H1 (cell line): ENCODE measurements around the gene SESN3. TPM values are rescaled to one million over a fixed set of nuclear protein-coding genes. Genes with fewer than 3 reads are reported as not detected.

Experiments used
- CTCF ChIA-PET: fragments of 300-600 bp; sonication (Branson Sonifier 250); formaldehyde crosslinking; loops from one replicate; lab custom pipeline; 2021; ENCODE audit not compliant: partially characterized antibody; lab: Charles Lee
- POLR2A ChIA-PET: fragments of 300-600 bp; sonication (Branson Sonifier 250); formaldehyde crosslinking; loops from one replicate; lab custom pipeline; 2021; ENCODE audit warnings: inconsistent platforms; ENCODE audit not compliant: partially characterized antibody; lab: Charles Lee
- DNase-seq, 2 experiments: peaks; one replicate each; pipeline versions ENCODE4 v3.0.0 to v3.0.0-alpha.2; 2010 to 2022; ENCODE audit warnings: low spot score in 2 of 2, low read depth in 1 of 2, mixed read lengths in 1 of 2
- FAIRE-seq: peaks from 2 replicates; lab custom pipeline; 2011; peaks lifted over from hg19 to GRCh38; lab: Jason Lieb, UNC
- H2AFZ ChIP-seq: 2 replicates; pipeline ENCODE4 v1.8.1; 2012; ENCODE audit warnings: low read length, inconsistent platforms
- H2AK5ac ChIP-seq: 2 replicates; pipeline ENCODE4 v1.6.1; 2013; ENCODE audit warnings: low read depth, low read length
- H2BK120ac ChIP-seq: replicated peaks from 2 replicates; pipeline ENCODE3; 2013; ENCODE audit warnings: low read depth, low read length, inconsistent platforms
- H2BK12ac ChIP-seq: 2 replicates; pipeline ENCODE4 v1.6.1; 2013; ENCODE audit warnings: low read depth, low read length
- H2BK15ac ChIP-seq: 2 replicates; pipeline ENCODE4 v1.6.1; 2013; ENCODE audit warnings: low read length
- H2BK20ac ChIP-seq: 2 replicates; pipeline ENCODE4 v1.6.1; 2013; ENCODE audit warnings: low read length
- H2BK5ac ChIP-seq: 2 replicates; pipeline ENCODE4 v1.6.1; 2013; ENCODE audit warnings: low read depth, low read length
- H3K14ac ChIP-seq: 2 replicates; pipeline ENCODE4 v1.6.1; 2013; ENCODE audit warnings: inconsistent platforms; ENCODE audit not compliant: insufficient read length
- H3K18ac ChIP-seq: 2 replicates; pipeline ENCODE4 v1.6.1; 2013; ENCODE audit warnings: low read length; ENCODE audit errors: extremely low read depth
- H3K23ac ChIP-seq: 2 replicates; pipeline ENCODE4 v1.6.1; 2013; ENCODE audit warnings: inconsistent platforms; ENCODE audit not compliant: insufficient read length
- H3K23me2 ChIP-seq: 2 replicates; pipeline ENCODE4 v1.6.1; 2013; ENCODE audit warnings: low read depth, low read length
- H3K27ac ChIP-seq: 2 replicates; pipeline ENCODE4 v1.6.1; 2011; ENCODE audit warnings: low read depth, low read length, inconsistent platforms
- H3K27me3 ChIP-seq, 4 experiments: replicated peaks in 1 of 4; 1 replicate in 1 of 4; 2 replicates in 3 of 4; pipeline versions ENCODE4 v1.6.1 to v1.8.1; 2011 to 2013; ENCODE audit warnings: low read length in 3 of 4, mild to moderate bottlenecking in 3 of 4, inconsistent platforms in 2 of 4, mixed read lengths in 2 of 4, moderate library complexity in 1 of 4; ENCODE audit not compliant: control insufficient read depth in 3 of 4, insufficient read depth in 3 of 4; ENCODE audit errors: extremely low read depth in 1 of 4
- H3K36me3 ChIP-seq, 4 experiments: 2 replicates each; pipeline versions ENCODE4 v1.6.1 to v1.8.1; 2011 to 2013; ENCODE audit warnings: mild to moderate bottlenecking in 4 of 4, low read length in 3 of 4, moderate library complexity in 2 of 4, control low read depth in 1 of 4, inconsistent platforms in 1 of 4; ENCODE audit not compliant: insufficient read depth in 4 of 4, control insufficient read depth in 2 of 4
- H3K4ac ChIP-seq: replicated peaks from 2 replicates; pipeline ENCODE3; 2013; ENCODE audit warnings: low read length, low read depth, mixed read lengths, inconsistent platforms; ENCODE audit not compliant: insufficient read length
- H3K4me1 ChIP-seq, 4 experiments: replicated peaks in 1 of 4; 1 replicate in 1 of 4; 2 replicates in 3 of 4; pipeline versions ENCODE4 v1.6.1 to v1.8.1; 2011 to 2013; ENCODE audit warnings: low read length in 3 of 4, inconsistent platforms in 2 of 4, mixed read lengths in 1 of 4; ENCODE audit not compliant: insufficient read depth in 4 of 4, control insufficient read depth in 3 of 4
- H3K4me2 ChIP-seq, 2 experiments: 2 replicates each; pipeline versions ENCODE4 v1.6.1 to v1.8.1; 2011 to 2013; ENCODE audit warnings: low read depth in 2 of 2, low read length in 2 of 2, control low read depth in 1 of 2, inconsistent platforms in 1 of 2, mild to moderate bottlenecking in 1 of 2; ENCODE audit not compliant: insufficient read depth in 1 of 2
- H3K4me3 ChIP-seq, 4 experiments: fragments of 200-600, 300-600 bp in 1 of 4; sonication (generic), shearing (Covaris generic), sonication (Bioruptor Twin) in 1 of 4; 2 replicates each; pipeline versions ENCODE4 v1.5.1 to v1.8.1; 2011 to 2016; ENCODE audit warnings: low read length in 4 of 4, low read depth in 3 of 4, control low read depth in 2 of 4, inconsistent platforms in 2 of 4, mild to moderate bottlenecking in 2 of 4, mixed read lengths in 1 of 4, moderate library complexity in 1 of 4; ENCODE audit not compliant: insufficient read depth in 2 of 4; ENCODE audit errors: extremely low read depth in 1 of 4
- H3K56ac ChIP-seq: replicated peaks from 2 replicates; pipeline ENCODE3; 2013; ENCODE audit warnings: low read depth, mild to moderate bottlenecking, mixed read lengths, low read length, inconsistent platforms; ENCODE audit not compliant: insufficient read length
- H3K79me1 ChIP-seq: 2 replicates; pipeline ENCODE4 v1.6.1; 2013; ENCODE audit warnings: low read depth, low read length, control low read depth
- H3K79me2 ChIP-seq, 2 experiments: 2 replicates each; pipeline versions ENCODE4 v1.6.1 to v1.8.1; 2012 to 2013; ENCODE audit warnings: low read length in 2 of 2, mild to moderate bottlenecking in 2 of 2, inconsistent platforms in 1 of 2; ENCODE audit not compliant: insufficient read depth in 2 of 2, control insufficient read depth in 1 of 2
- H3K9ac ChIP-seq, 4 experiments: replicated peaks in 1 of 4; 1 replicate in 1 of 4; 2 replicates in 3 of 4; pipeline versions ENCODE4 v1.6.1 to v1.8.1; 2011 to 2013; ENCODE audit warnings: low read depth in 3 of 4, low read length in 3 of 4, control low read depth in 2 of 4, mild to moderate bottlenecking in 2 of 4, moderate library complexity in 2 of 4, inconsistent platforms in 1 of 4; ENCODE audit errors: extremely low read depth in 1 of 4
- H3K9me3 ChIP-seq, 2 experiments: 2 replicates each; pipeline versions ENCODE4 v1.6.1 to v1.8.1; 2012 to 2013; ENCODE audit warnings: mild to moderate bottlenecking in 2 of 2, moderate library complexity in 2 of 2, control low read depth in 1 of 2, inconsistent platforms in 1 of 2, low read depth in 1 of 2, low read length in 1 of 2, mixed read lengths in 1 of 2; ENCODE audit not compliant: insufficient read depth in 2 of 2
- H4K20me1 ChIP-seq, 2 experiments: replicated peaks in 1 of 2; 2 replicates each; pipeline versions ENCODE3 to v1.8.1; 2011 to 2013; ENCODE audit warnings: inconsistent platforms in 2 of 2, low read length in 2 of 2, mild to moderate bottlenecking in 1 of 2; ENCODE audit not compliant: insufficient read depth in 2 of 2, control insufficient read depth in 1 of 2
- H4K5ac ChIP-seq: 2 replicates; pipeline ENCODE4 v1.6.1; 2013; ENCODE audit warnings: low read length, low read depth, mixed read lengths, inconsistent platforms; ENCODE audit not compliant: insufficient read length
- H4K8ac ChIP-seq: 2 replicates; pipeline ENCODE4 v1.8.0; 2013; ENCODE audit warnings: mild to moderate bottlenecking, moderate library complexity, low read length, inconsistent platforms; ENCODE audit not compliant: insufficient read depth; ENCODE audit errors: extremely low read depth
- H4K91ac ChIP-seq: replicated peaks from 2 replicates; pipeline ENCODE3; 2013; ENCODE audit warnings: low read length, mixed read lengths, inconsistent platforms; ENCODE audit not compliant: insufficient read length
- CBX8 ChIP-seq: fragments of 300-800, 300-1000 bp; sonication (generic); IDR thresholded peaks from 2 replicates; pipeline ENCODE4 v1.7.1; 2016; ENCODE audit warnings: low read depth, low read length, borderline replicate concordance
- FOSL1 ChIP-seq: IDR thresholded peaks from 2 replicates; pipeline ENCODE4 v1.6.1; 2011; ENCODE audit warnings: mild to moderate bottlenecking, low read depth, low read length, moderate library complexity; ENCODE audit not compliant: insufficient read depth
- GABPA ChIP-seq: IDR thresholded peaks from 2 replicates; pipeline ENCODE4 v1.6.1; 2011; ENCODE audit warnings: mild to moderate bottlenecking, low read length, moderate library complexity, borderline replicate concordance; ENCODE audit not compliant: insufficient read depth
- NANOG ChIP-seq: IDR thresholded peaks from 2 replicates; pipeline ENCODE4 v1.6.1; 2011; ENCODE audit warnings: low read length, low read depth, mild to moderate bottlenecking, inconsistent platforms; ENCODE audit not compliant: insufficient read depth, poor library complexity, severe bottlenecking
- PHF8 ChIP-seq: fragments of 200-600 bp; sonication (generic); conservative IDR thresholded peaks from 2 replicates; pipeline ENCODE4 v1.7.1; 2012; ENCODE audit warnings: low read depth, mild to moderate bottlenecking, inconsistent platforms, low read length, moderate library complexity
- POU5F1 ChIP-seq: IDR thresholded peaks from 2 replicates; pipeline ENCODE4 v1.6.1; 2011; ENCODE audit warnings: low read depth, mild to moderate bottlenecking, low read length, moderate library complexity
- RNF2 ChIP-seq: fragments of 200-900, 300-1000 bp; sonication (generic); IDR thresholded peaks from 2 replicates; pipeline ENCODE4 v1.7.1; 2016; ENCODE audit warnings: borderline replicate concordance, low read depth, mild to moderate bottlenecking, antibody characterized with exemption, low read length; ENCODE audit not compliant: poor library complexity, severe bottlenecking; ENCODE audit errors: missing control alignments
- SAP30 ChIP-seq: fragments of 300-600 bp; sonication (generic); IDR thresholded peaks from 2 replicates; pipeline ENCODE4 v1.7.1; 2012; ENCODE audit warnings: low read length, moderate library complexity, mild to moderate bottlenecking, inconsistent platforms; ENCODE audit not compliant: insufficient read depth, insufficient replicate concordance
- SP4 ChIP-seq: IDR thresholded peaks from 2 replicates; pipeline ENCODE4 v1.6.1; 2012; ENCODE audit warnings: low read length, inconsistent platforms
- WGBS, 2 experiments: shearing (Covaris generic) in 1 of 2; methylation state at CpG; one replicate each; pipeline versions ENCODE4 v1.1.6 to v1.1.7; 2013 to 2015; ENCODE audit warnings: low lambda C conversion rate in 2 of 2, mixed read lengths in 2 of 2, inconsistent platforms in 1 of 2, low coverage in 1 of 2, missing lambda C conversion rate in 1 of 2; ENCODE audit not compliant: insufficient replicate concordance in 2 of 2, insufficient coverage in 1 of 2, insufficient read length in 1 of 2; ENCODE audit errors: extremely low coverage in 1 of 2, missing lambda C conversion rate in 1 of 2; 5-methylcytosine and 5-hydroxymethylcytosine counted together
- polyA plus RNA-seq, 7 experiments: library from polyadenylated mRNA; depleted of rRNA in 3 of 7; stranded (reverse) in 5 of 7; unstranded in 2 of 7; fragments of >200 nt in 5 of 7; fragments of 200-250 nt in 2 of 7; gene quantifications; 1 replicate in 5 of 7; 2 replicates in 1 of 7; 4 replicates in 1 of 7; pipeline versions ENCODE4 v1.2.1 to v1.2.3, GENCODE V29; 2011 to 2013; ENCODE audit warnings: missing spikeins in 2 of 7, mixed read lengths in 2 of 7
- total RNA-seq: library from RNA; stranded (reverse); fragmentation: NEBNext Ultra II Directional; extraction: Animal tissue kit (Norgen Biotek cat#: 25700); gene quantifications from 2 replicates; pipeline ENCODE4 v1.2.1, GENCODE V29; 2021
- TF ChIP-seq, protein P1 (sequence below), 3 experiments: IDR thresholded peaks; 1 replicate in 2 of 3; 2 replicates in 1 of 3; pipeline versions ENCODE4 v1.5.1 to v1.6.1; 2011; ENCODE audit warnings: low read length in 3 of 3, mild to moderate bottlenecking in 3 of 3, inconsistent platforms in 2 of 3, low read depth in 1 of 3, moderate library complexity in 1 of 3; ENCODE audit not compliant: insufficient read depth in 1 of 3; ENCODE audit errors: control extremely low read depth in 1 of 3

Gene SESN3
- total and polyA plus RNA-seq, 2 of the 8 experiments (the other 6 are each of a cell fraction or from before 2014, with no cell fraction given), result 10.2 to 31.1 TPM

DNA sequence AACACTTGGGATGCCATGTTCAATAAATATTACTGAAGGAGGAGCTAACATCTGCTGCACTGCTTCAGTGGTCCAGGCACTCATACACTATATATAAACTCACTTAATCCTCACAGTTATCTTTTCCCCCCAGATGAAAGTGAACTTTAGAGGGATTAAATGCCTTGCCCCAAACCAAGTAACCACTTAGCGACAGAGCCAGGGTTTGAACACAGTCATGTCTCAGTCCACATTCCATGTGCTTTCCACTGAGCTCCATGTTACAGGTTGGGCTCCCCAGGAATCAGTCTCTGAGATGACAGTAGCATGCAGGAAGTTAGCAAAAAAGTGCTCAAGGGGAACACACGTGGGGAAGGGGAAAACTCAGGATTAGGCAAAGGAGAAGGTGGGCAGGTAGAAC lies 82.1 kb downstream of the SESN3 start:
- H2BK120ac ChIP-seq, result no peak overlapping the region
- no peak overlapping the region; a peak in 1 of 4 replicates for H3K4me2 ChIP-seq
- POLR2A ChIA-PET, result no interaction called here
- H4K91ac ChIP-seq, result no peak overlapping the region
- H2BK15ac ChIP-seq, result no peak overlapping the region
- H2AK5ac ChIP-seq, result no peak overlapping the region
- DNase-seq (no peak), FAIRE-seq (no peak)
- H2BK5ac ChIP-seq, result no peak overlapping the region
- peaks cover 3 to 5% (median 4%) of the 10 kb centered on the region in 4 experiments; a peak in 6 of 7 replicates for H3K4me1 ChIP-seq
- H3K36me3 ChIP-seq, result no peaks in the 10 kb centered on the region
- 66% methylated on average over 2 of the region's 2 CpGs; no CpG with 5 or more reads in 1 of the 2 experiments for WGBS, 2 experiments
- no peak overlapping the region for H4K8ac ChIP-seq
- H3K14ac ChIP-seq, result no peak overlapping the region
- no peak overlapping the region for H3K4me3 ChIP-seq
- no peaks in the 10 kb centered on the region for H3K79me2 ChIP-seq
- no peaks in the 10 kb centered on the region for H4K20me1 ChIP-seq
- no peak overlapping the region for H3K23ac ChIP-seq
- H3K4ac ChIP-seq, result no peak overlapping the region
- no peak overlapping the region for H3K27ac ChIP-seq
- H2AFZ ChIP-seq, result no peak overlapping the region
- no peak overlapping the region for H3K9ac ChIP-seq
- H3K9me3 ChIP-seq, result no peaks in the 10 kb centered on the region
- CTCF ChIA-PET, result interaction anchor here (0.8 to 17.5 kb wide), 7 partner anchors 10 to 616 kb away, joined by 3 to 407 read pairs (median 14); partner anchors contain the start of gene ENDOD1
- no peaks in the 10 kb centered on the region for H3K79me1 ChIP-seq
- H2BK20ac ChIP-seq, result no peak overlapping the region
- no peak overlapping the region for H3K56ac ChIP-seq
- no peak overlapping the region for H4K5ac ChIP-seq
- H2BK12ac ChIP-seq, result no peak overlapping the region
- H3K27me3 ChIP-seq, result peaks cover 15 to 57% (median 41%) of the 10 kb centered on the region in 4 experiments
- peaks cover 15% of the 10 kb centered on the region; the same call in 1 of the 2 replicates for H3K23me2 ChIP-seq
- H3K18ac ChIP-seq, result no peak overlapping the region
- TF ChIP-seq CBX8 (no peak), GABPA (no peak), POU5F1 (no peak), SP4 (no peak), FOSL1 (no peak), PHF8 (no peak), SAP30 (no peak), NANOG (no peak), RNF2 (no peak)
- TF ChIP-seq, protein P1, sequence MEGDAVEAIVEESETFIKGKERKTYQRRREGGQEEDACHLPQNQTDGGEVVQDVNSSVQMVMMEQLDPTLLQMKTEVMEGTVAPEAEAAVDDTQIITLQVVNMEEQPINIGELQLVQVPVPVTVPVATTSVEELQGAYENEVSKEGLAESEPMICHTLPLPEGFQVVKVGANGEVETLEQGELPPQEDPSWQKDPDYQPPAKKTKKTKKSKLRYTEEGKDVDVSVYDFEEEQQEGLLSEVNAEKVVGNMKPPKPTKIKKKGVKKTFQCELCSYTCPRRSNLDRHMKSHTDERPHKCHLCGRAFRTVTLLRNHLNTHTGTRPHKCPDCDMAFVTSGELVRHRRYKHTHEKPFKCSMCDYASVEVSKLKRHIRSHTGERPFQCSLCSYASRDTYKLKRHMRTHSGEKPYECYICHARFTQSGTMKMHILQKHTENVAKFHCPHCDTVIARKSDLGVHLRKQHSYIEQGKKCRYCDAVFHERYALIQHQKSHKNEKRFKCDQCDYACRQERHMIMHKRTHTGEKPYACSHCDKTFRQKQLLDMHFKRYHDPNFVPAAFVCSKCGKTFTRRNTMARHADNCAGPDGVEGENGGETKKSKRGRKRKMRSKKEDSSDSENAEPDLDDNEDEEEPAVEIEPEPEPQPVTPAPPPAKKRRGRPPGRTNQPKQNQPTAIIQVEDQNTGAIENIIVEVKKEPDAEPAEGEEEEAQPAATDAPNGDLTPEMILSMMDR (IDR thresholded peaks at IDR 0.05; ENCODE audit: control extremely low read depth in 1 of 3, insufficient read depth in 1 of 3, low read depth in 1 of 3, low read length in 3 of 3), result no peak
